HCT116 (cell line): ENCODE data around the gene CRYBG3. TPM values are rescaled to one million over a fixed set of nuclear protein-coding genes. Genes with fewer than 3 reads are reported as not detected.

Experiments used
- ATAC-seq: fragments of 200-7000 bp; cut with Tn5 transposase; 2 replicates; pipeline ENCODE4 v1.9.1; 2020; ENCODE audit warnings: mild to moderate bottlenecking, moderate library complexity
- BruUV-seq: library from RNA; stranded (reverse); fragments of 400-500 nt; replicated peaks from 2 replicates; lab custom pipeline; 2021; lab: Mats Ljungman, UMichigan
- CTCF ChIA-PET: fragments of 300-600 bp; sonication (Branson Sonifier 250); formaldehyde crosslinking; loops from one replicate; lab custom pipeline; 2021; ENCODE audit warnings: antibody characterized with exemption; lab: Charles Lee
- POLR2A ChIA-PET: fragments of 300-600, 350-600 bp; sonication (Branson Sonifier 250); formaldehyde crosslinking; loops from one replicate; lab custom pipeline; 2021; ENCODE audit warnings: antibody characterized with exemption; lab: Charles Lee
- RAD21 ChIA-PET, 2 experiments: fragments of 300-600 bp; sonication (Branson Sonifier 250); formaldehyde crosslinking; loops; one replicate each; lab custom pipeline; 2023; ENCODE audit warnings: low total read pairs in 2 of 2; ENCODE audit not compliant: uncharacterized antibody in 2 of 2, unreplicated experiment in 2 of 2, low non-redundant PET in 1 of 2; lab: Charles Lee
- DNase-seq: peaks from one replicate; pipeline ENCODE4 v3.0.0-alpha.2; 2010; ENCODE audit warnings: low read depth, low spot score
- H2AFZ ChIP-seq: fragments of 200-600 bp; shearing (Covaris generic), sonication (generic); 2 replicates; pipeline ENCODE4 v1.6.1; 2017; ENCODE audit warnings: low read depth, mixed run types, mixed read lengths, antibody characterized with exemption, low read length; ENCODE audit not compliant: poor library complexity, severe bottlenecking
- H3K27ac ChIP-seq: 2 replicates; pipeline ENCODE4 v1.5.1; 2012; ENCODE audit warnings: low read depth, low read length
- H3K27me3 ChIP-seq: fragments of 200-600 bp; sonication (generic); 2 replicates; pipeline ENCODE4 v1.6.1; 2016; ENCODE audit warnings: mixed run types, low read length, mixed read lengths; ENCODE audit not compliant: insufficient read depth
- H3K36me3 ChIP-seq, 2 experiments: fragments of 200-500 bp in 1 of 2; fragments of 200-600 bp in 1 of 2; sonication (Bioruptor generic) in 1 of 2; sonication (generic) in 1 of 2; 2 replicates each; pipeline versions ENCODE4 v1.5.1 to v1.6.1; 2014 to 2016; ENCODE audit warnings: low read length in 2 of 2, inconsistent platforms in 1 of 2, mixed read lengths in 1 of 2, mixed run types in 1 of 2; ENCODE audit not compliant: insufficient read depth in 2 of 2, control insufficient read depth in 1 of 2
- H3K4me1 ChIP-seq, 2 experiments: fragments of 200-600 bp in 1 of 2; sonication (generic) in 1 of 2; 2 replicates each; pipeline versions ENCODE4 v1.5.1 to v1.6.1; 2012 to 2017; ENCODE audit warnings: low read length in 2 of 2, inconsistent platforms in 1 of 2, mild to moderate bottlenecking in 1 of 2, mixed read lengths in 1 of 2, mixed run types in 1 of 2, moderate library complexity in 1 of 2; ENCODE audit not compliant: insufficient read depth in 2 of 2, control insufficient read depth in 1 of 2
- H3K4me2 ChIP-seq: fragments of 200-600 bp; sonication (generic); 2 replicates; pipeline ENCODE4 v1.6.1; 2017; ENCODE audit warnings: mixed run types, low read length, mixed read lengths
- H3K4me3 ChIP-seq, 2 experiments: fragments of 200-600 bp in 1 of 2; sonication (generic) in 1 of 2; replicated peaks in 1 of 2; 2 replicates each; pipeline ENCODE4 v1.5.1; 2011 to 2016; ENCODE audit warnings: low read length in 2 of 2, control low read depth in 1 of 2, low read depth in 1 of 2, mild to moderate bottlenecking in 1 of 2, mixed read lengths in 1 of 2, mixed run types in 1 of 2
- H3K79me2 ChIP-seq: fragments of 200-600 bp; sonication (generic); 2 replicates; pipeline ENCODE4 v1.6.1; 2017; ENCODE audit warnings: mild to moderate bottlenecking, mixed run types, low read length, moderate library complexity, mixed read lengths; ENCODE audit not compliant: insufficient read depth
- H3K9ac ChIP-seq: fragments of 200-600 bp; sonication (generic); 2 replicates; pipeline ENCODE4 v1.6.1; 2016; ENCODE audit warnings: low read length, mixed read lengths
- H3K9me2 ChIP-seq: fragments of 200-600 bp; sonication (generic), shearing (Covaris generic); 2 replicates; pipeline ENCODE4 v1.6.1; 2017; ENCODE audit warnings: mixed run types, mild to moderate bottlenecking, moderate library complexity; ENCODE audit not compliant: insufficient read depth
- H3K9me3 ChIP-seq, 2 experiments: fragments of 200-500 bp in 1 of 2; fragments of 200-600 bp in 1 of 2; sonication (Bioruptor generic) in 1 of 2; sonication (generic) in 1 of 2; 2 replicates each; pipeline ENCODE4 v1.6.1; 2014 to 2017; ENCODE audit warnings: low read length in 2 of 2, mixed read lengths in 2 of 2, inconsistent platforms in 1 of 2, low read depth in 1 of 2, mild to moderate bottlenecking in 1 of 2, mixed run types in 1 of 2, moderate library complexity in 1 of 2; ENCODE audit not compliant: control insufficient read depth in 1 of 2, insufficient read depth in 1 of 2
- H4K20me1 ChIP-seq: fragments of 200-600 bp; sonication (generic), shearing (Covaris generic); 2 replicates; pipeline ENCODE4 v1.6.1; 2017; ENCODE audit warnings: mixed run types, mild to moderate bottlenecking, moderate library complexity; ENCODE audit not compliant: insufficient read depth
- CBX3 ChIP-seq: IDR thresholded peaks from 2 replicates; pipeline ENCODE4 v1.6.1; 2012; ENCODE audit warnings: low read depth
- CEBPB ChIP-seq: IDR thresholded peaks from 2 replicates; pipeline ENCODE4 v1.6.1; 2012; ENCODE audit warnings: low read depth
- EGR1 ChIP-seq: IDR thresholded peaks from 2 replicates; pipeline ENCODE4 v1.6.1; 2012; ENCODE audit warnings: low read depth
- EZH2phosphoT487 ChIP-seq: fragments of 200-600 bp; IDR thresholded peaks from 2 replicates; pipeline ENCODE4 v1.6.1; 2018; ENCODE audit warnings: antibody characterized with exemption, borderline replicate concordance
- FOSL1 ChIP-seq: IDR thresholded peaks from 2 replicates; pipeline ENCODE4 v1.6.1; 2012; ENCODE audit warnings: low read depth
- JUND ChIP-seq: IDR thresholded peaks from 2 replicates; pipeline ENCODE4 v1.6.1; 2012
- POLR2A ChIP-seq: IDR thresholded peaks from 2 replicates; pipeline ENCODE4 v1.7.0; 2011; ENCODE audit warnings: borderline replicate concordance; ENCODE audit not compliant: insufficient read depth, insufficient read length; ENCODE audit errors: extremely low read depth
- RAD21 ChIP-seq: IDR thresholded peaks from 2 replicates; pipeline ENCODE4 v1.6.1; 2012; ENCODE audit warnings: low read depth, mild to moderate bottlenecking
- SIN3A ChIP-seq: IDR thresholded peaks from 2 replicates; pipeline ENCODE4 v1.6.1; 2012; ENCODE audit warnings: low read depth
- SP1 ChIP-seq: IDR thresholded peaks from 2 replicates; pipeline ENCODE4 v1.6.1; 2012; ENCODE audit warnings: low read depth
- TCF7L2 ChIP-seq: IDR thresholded peaks from 2 replicates; pipeline ENCODE4 v1.7.0; 2011; ENCODE audit warnings: borderline replicate concordance, inconsistent platforms; ENCODE audit not compliant: insufficient read depth, insufficient read length; ENCODE audit errors: extremely low read depth
- ZFX ChIP-seq: fragments of 450-650 bp; IDR thresholded peaks from 2 replicates; pipeline ENCODE4 v1.6.1; 2017
- ZNF274 ChIP-seq: fragments of 200-500 bp; sonication (Bioruptor generic); IDR thresholded peaks from 2 replicates; pipeline ENCODE4 v1.6.1; 2014; ENCODE audit warnings: mild to moderate bottlenecking, low read depth, low read length, inconsistent platforms
- intact Hi-C: fragments of 100-400 bp; cut with micrococcal nuclease; formaldehyde crosslinking; loops from 2 replicates; pipeline ENCODE4 v1.10.0; 2022
- total RNA-seq: library from RNA; stranded (reverse); gene quantifications from one replicate; pipeline ENCODE4 v1.2.1, GENCODE V29; 2021; ENCODE audit not compliant: unreplicated experiment
- TF ChIP-seq, protein P1 (sequence below): IDR thresholded peaks from 2 replicates; pipeline ENCODE4 v1.6.1; 2011; ENCODE audit warnings: mild to moderate bottlenecking, low read length, moderate library complexity; ENCODE audit not compliant: insufficient replicate concordance; ENCODE audit errors: extremely low read depth
- TF ChIP-seq, protein P2 (sequence below): IDR thresholded peaks from 2 replicates; pipeline ENCODE4 v1.6.1; 2012
- TF ChIP-seq, protein P3 (sequence below), 3 experiments: fragments of 200-600 bp in 1 of 3; sonication (generic) in 1 of 3; IDR thresholded peaks in 2 of 3; conservative IDR thresholded peaks in 1 of 3; 2 replicates each; pipeline ENCODE4 v1.5.1; 2012 to 2017; ENCODE audit warnings: low read depth in 2 of 3, low read length in 2 of 3, antibody characterized with exemption in 1 of 3, borderline replicate concordance in 1 of 3, control low read depth in 1 of 3, mild to moderate bottlenecking in 1 of 3, mixed read lengths in 1 of 3, mixed run types in 1 of 3, moderate library complexity in 1 of 3; ENCODE audit not compliant: insufficient read depth in 1 of 3

The CRYBG3 gene
- total RNA-seq, 1 experiment from 2014 or later = 7.5 TPM

DNA sequence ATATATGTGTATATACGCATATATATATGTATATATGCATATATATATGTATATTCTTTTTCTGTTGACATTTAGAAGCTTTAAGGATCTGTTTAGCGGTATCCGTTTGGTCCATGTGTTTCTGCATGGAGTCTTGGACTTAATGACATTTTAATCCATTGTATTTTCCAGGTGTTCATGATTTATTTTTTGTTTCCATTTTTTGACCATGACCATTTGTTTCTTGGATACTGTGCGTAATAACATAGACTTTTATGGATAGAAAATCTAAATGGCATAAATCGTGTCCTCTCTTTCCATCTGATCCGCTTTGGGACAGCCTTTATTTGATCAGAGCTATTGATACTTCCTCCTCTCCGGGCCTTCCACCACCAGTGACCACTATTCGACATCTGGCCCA, 19.5 kb downstream of the CRYBG3 start:
- no peaks in the 10 kb centered on the region for H3K4me1 ChIP-seq
- ATAC-seq = no peak
- H3K4me3 ChIP-seq = no peak overlapping the region
- H3K27me3 ChIP-seq = no peaks in the 10 kb centered on the region
- no peaks in the 10 kb centered on the region for H4K20me1 ChIP-seq
- no TSS peak for BruUV-seq
- no peak for DNase-seq
- H3K27ac ChIP-seq = no peak overlapping the region
- H3K9me3 ChIP-seq = no peaks in the 10 kb centered on the region
- POLR2A ChIA-PET = no interaction called here
- H3K4me2 ChIP-seq = no peak overlapping the region
- H3K36me3 ChIP-seq = no peaks in the 10 kb centered on the region
- H3K9me2 ChIP-seq = no peaks in the 10 kb centered on the region
- no peak overlapping the region for H2AFZ ChIP-seq
- TF ChIP-seq, protein P1, sequence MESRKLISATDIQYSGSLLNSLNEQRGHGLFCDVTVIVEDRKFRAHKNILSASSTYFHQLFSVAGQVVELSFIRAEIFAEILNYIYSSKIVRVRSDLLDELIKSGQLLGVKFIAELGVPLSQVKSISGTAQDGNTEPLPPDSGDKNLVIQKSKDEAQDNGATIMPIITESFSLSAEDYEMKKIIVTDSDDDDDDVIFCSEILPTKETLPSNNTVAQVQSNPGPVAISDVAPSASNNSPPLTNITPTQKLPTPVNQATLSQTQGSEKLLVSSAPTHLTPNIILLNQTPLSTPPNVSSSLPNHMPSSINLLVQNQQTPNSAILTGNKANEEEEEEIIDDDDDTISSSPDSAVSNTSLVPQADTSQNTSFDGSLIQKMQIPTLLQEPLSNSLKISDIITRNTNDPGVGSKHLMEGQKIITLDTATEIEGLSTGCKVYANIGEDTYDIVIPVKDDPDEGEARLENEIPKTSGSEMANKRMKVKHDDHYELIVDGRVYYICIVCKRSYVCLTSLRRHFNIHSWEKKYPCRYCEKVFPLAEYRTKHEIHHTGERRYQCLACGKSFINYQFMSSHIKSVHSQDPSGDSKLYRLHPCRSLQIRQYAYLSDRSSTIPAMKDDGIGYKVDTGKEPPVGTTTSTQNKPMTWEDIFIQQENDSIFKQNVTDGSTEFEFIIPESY = no peak
- TF ChIP-seq CEBPB (no peak), JUND (no peak), SIN3A (no peak), EZH2phosphoT487 (no peak), TCF7L2 (no peak), EGR1 (no peak), CBX3 (no peak), RAD21 (no peak), ZNF274 (no peak), POLR2A (no peak), ZFX (no peak), FOSL1 (no peak), SP1 (no peak)
- TF ChIP-seq, protein P2, sequence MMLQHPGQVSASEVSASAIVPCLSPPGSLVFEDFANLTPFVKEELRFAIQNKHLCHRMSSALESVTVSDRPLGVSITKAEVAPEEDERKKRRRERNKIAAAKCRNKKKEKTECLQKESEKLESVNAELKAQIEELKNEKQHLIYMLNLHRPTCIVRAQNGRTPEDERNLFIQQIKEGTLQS = no peak
- TF ChIP-seq, protein P3, sequence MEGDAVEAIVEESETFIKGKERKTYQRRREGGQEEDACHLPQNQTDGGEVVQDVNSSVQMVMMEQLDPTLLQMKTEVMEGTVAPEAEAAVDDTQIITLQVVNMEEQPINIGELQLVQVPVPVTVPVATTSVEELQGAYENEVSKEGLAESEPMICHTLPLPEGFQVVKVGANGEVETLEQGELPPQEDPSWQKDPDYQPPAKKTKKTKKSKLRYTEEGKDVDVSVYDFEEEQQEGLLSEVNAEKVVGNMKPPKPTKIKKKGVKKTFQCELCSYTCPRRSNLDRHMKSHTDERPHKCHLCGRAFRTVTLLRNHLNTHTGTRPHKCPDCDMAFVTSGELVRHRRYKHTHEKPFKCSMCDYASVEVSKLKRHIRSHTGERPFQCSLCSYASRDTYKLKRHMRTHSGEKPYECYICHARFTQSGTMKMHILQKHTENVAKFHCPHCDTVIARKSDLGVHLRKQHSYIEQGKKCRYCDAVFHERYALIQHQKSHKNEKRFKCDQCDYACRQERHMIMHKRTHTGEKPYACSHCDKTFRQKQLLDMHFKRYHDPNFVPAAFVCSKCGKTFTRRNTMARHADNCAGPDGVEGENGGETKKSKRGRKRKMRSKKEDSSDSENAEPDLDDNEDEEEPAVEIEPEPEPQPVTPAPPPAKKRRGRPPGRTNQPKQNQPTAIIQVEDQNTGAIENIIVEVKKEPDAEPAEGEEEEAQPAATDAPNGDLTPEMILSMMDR (IDR thresholded peaks at IDR 0.05 in 2 of 3, conservative IDR thresholded peaks at IDR 0.05 in 1 of 3; ENCODE audit: borderline replicate concordance in 1 of 3, insufficient read depth in 1 of 3, low read depth in 2 of 3, low read length in 2 of 3) = no peak
- TF ChIP-seq, all 23 proteins: peak for 0
- intact Hi-C loops = no loop called here
- ChIA-PET CTCF (no interaction called here), RAD21 (no interaction called here)
- H3K9ac ChIP-seq = no peak overlapping the region
- no peaks in the 10 kb centered on the region for H3K79me2 ChIP-seq
